GM12892 (cell line): ENCODE results near the gene CCDC97.

Source experiments
- POLR2A ChIP-seq: IDR thresholded peaks from 2 replicates; pipeline ENCODE4 v1.6.1; 2011; ENCODE audit warnings: low read depth, low read length, control low read depth
- POLR2AphosphoS5 ChIP-seq: IDR thresholded peaks from 2 replicates; pipeline ENCODE4 v1.6.1; 2011; ENCODE audit warnings: low read depth, low read length, control low read depth
- TAF1 ChIP-seq: IDR thresholded peaks from 2 replicates; pipeline ENCODE4 v1.6.1; 2011; ENCODE audit warnings: low read depth, mild to moderate bottlenecking, control low read depth, low read length, borderline replicate concordance

GRCh38 chr19:41335467-41335866 is 25.5 kb downstream of the CCDC97 start:
- TF ChIP-seq POLR2AphosphoS5: no peak
- TF ChIP-seq POLR2A: no peak
- no peak for TF ChIP-seq TAF1
